Neural cell (in vitro differentiated cells): Measurements from ENCODE around the gene PRKACB. TPM values are rescaled to one million over a fixed set of nuclear protein-coding genes. Genes with fewer than 3 reads are reported as not detected.

Source experiments
- H2AFZ ChIP-seq: fragments of 200-600, 300-800 bp; sonication (generic), shearing (Covaris generic); 2 replicates; pipeline ENCODE4 v1.6.0; 2014; ENCODE audit warnings: low read depth, mild to moderate bottlenecking, antibody characterized with exemption, low read length, moderate library complexity
- H3F3A ChIP-seq: fragments of 200-600 bp; shearing (Covaris generic); 2 replicates; pipeline ENCODE4 v1.6.1; 2016; ENCODE audit warnings: mild to moderate bottlenecking, moderate library complexity, mixed read lengths, antibody characterized with exemption, low read length; ENCODE audit not compliant: insufficient read depth, poor library complexity, severe bottlenecking
- H3K27ac ChIP-seq: fragments of 200-600, 300-800 bp; sonication (generic), shearing (Covaris generic); 2 replicates; pipeline ENCODE4 v1.5.1; 2014; ENCODE audit warnings: mild to moderate bottlenecking, low read length, moderate library complexity
- H3K27me3 ChIP-seq: fragments of 300-800, 200-600 bp; sonication (generic), shearing (Covaris generic); 2 replicates; pipeline ENCODE4 v1.6.0; 2014; ENCODE audit warnings: mild to moderate bottlenecking, low read depth, low read length, moderate library complexity; ENCODE audit not compliant: insufficient read depth
- H3K36me3 ChIP-seq: fragments of 300-800, 200-600 bp; sonication (generic), shearing (Covaris generic); 2 replicates; pipeline ENCODE4 v1.5.1; 2014; ENCODE audit warnings: mild to moderate bottlenecking, antibody characterized with exemption, low read length, moderate library complexity; ENCODE audit not compliant: insufficient read depth
- H3K4me2 ChIP-seq: fragments of 300-800, 200-600 bp; sonication (generic), shearing (Covaris generic); 2 replicates; pipeline ENCODE4 v1.6.0; 2014; ENCODE audit warnings: mild to moderate bottlenecking, low read length
- H3K4me3 ChIP-seq: fragments of 300-800, 200-600 bp; sonication (generic), shearing (Covaris generic); 2 replicates; pipeline ENCODE4 v1.5.1; 2014; ENCODE audit warnings: mild to moderate bottlenecking, low read length, moderate library complexity
- H3K79me2 ChIP-seq: fragments of 200-600 bp; shearing (Covaris generic); replicated peaks from 2 replicates; pipeline ENCODE4 v1.6.0; 2014; ENCODE audit warnings: mild to moderate bottlenecking, low read length, moderate library complexity; ENCODE audit not compliant: insufficient read depth
- H3K9ac ChIP-seq: fragments of 300-800, 200-600 bp; sonication (generic), shearing (Covaris generic); 2 replicates; pipeline ENCODE4 v1.6.1; 2016; ENCODE audit warnings: mild to moderate bottlenecking, low read length, mixed read lengths
- H3K9me2 ChIP-seq: fragments of 200-600 bp; shearing (Covaris generic); 2 replicates; pipeline ENCODE4 v1.6.1; 2016; ENCODE audit warnings: mild to moderate bottlenecking, low read length, mixed read lengths; ENCODE audit not compliant: insufficient read depth
- H3K9me3 ChIP-seq: fragments of 200-600, 300-800 bp; sonication (generic), shearing (Covaris generic); 2 replicates; pipeline ENCODE4 v1.6.1; 2016; ENCODE audit warnings: mild to moderate bottlenecking, mixed run types, low read length, moderate library complexity, mixed read lengths
- H4K20me1 ChIP-seq: fragments of 200-600 bp; shearing (Covaris generic); 2 replicates; pipeline ENCODE4 v1.6.1; 2016; ENCODE audit warnings: mild to moderate bottlenecking, mixed run types; ENCODE audit not compliant: insufficient read depth
- EP300 ChIP-seq: fragments of 450-650 bp; conservative IDR thresholded peaks from 2 replicates; pipeline ENCODE4 v1.6.1; 2014; ENCODE audit warnings: antibody characterized with exemption, mild to moderate bottlenecking, moderate library complexity; ENCODE audit not compliant: poor library complexity, severe bottlenecking
- EZH2 ChIP-seq: fragments of 200-600, 300-800 bp; shearing (Covaris generic), sonication (generic); IDR thresholded peaks from 2 replicates; pipeline ENCODE4 v1.6.1; 2014; ENCODE audit warnings: antibody characterized with exemption, low read length, borderline replicate concordance, mild to moderate bottlenecking; ENCODE audit not compliant: insufficient read depth, poor library complexity, severe bottlenecking
- MXI1 ChIP-seq: fragments of 450-650 bp; conservative IDR thresholded peaks from 2 replicates; pipeline ENCODE4 v1.6.1; 2014; ENCODE audit warnings: antibody characterized with exemption, mild to moderate bottlenecking; ENCODE audit not compliant: poor library complexity, severe bottlenecking
- POLR2AphosphoS5 ChIP-seq: IDR thresholded peaks from 2 replicates; pipeline ENCODE4 v1.6.1; 2012
- RAD21 ChIP-seq: fragments of 450-650 bp; conservative IDR thresholded peaks from 2 replicates; pipeline ENCODE4 v1.6.1; 2014; ENCODE audit warnings: antibody characterized with exemption, mild to moderate bottlenecking, moderate library complexity
- SMC3 ChIP-seq: fragments of 450-650 bp; conservative IDR thresholded peaks from 2 replicates; pipeline ENCODE4 v1.6.1; 2014; ENCODE audit warnings: antibody characterized with exemption, mild to moderate bottlenecking, moderate library complexity; ENCODE audit not compliant: poor library complexity
- TAF1 ChIP-seq: IDR thresholded peaks from 2 replicates; pipeline ENCODE4 v1.6.1; 2012; ENCODE audit warnings: low read depth
- polyA plus RNA-seq: library from polyadenylated mRNA; depleted of rRNA; stranded (reverse); fragments of >200 nt; gene quantifications from 2 replicates; pipeline ENCODE4 v1.2.3, GENCODE V29; 2014
- TF ChIP-seq, protein P1 (sequence below): fragments of 450-650 bp; IDR thresholded peaks from 2 replicates; pipeline ENCODE4 v1.5.1; 2014; ENCODE audit warnings: antibody characterized with exemption, mild to moderate bottlenecking, moderate library complexity; ENCODE audit not compliant: poor library complexity, severe bottlenecking
- TF ChIP-seq, protein P2 (sequence below): IDR thresholded peaks from 2 replicates; pipeline ENCODE4 v1.6.1; 2012; ENCODE audit warnings: borderline replicate concordance

Gene PRKACB
- polyA plus RNA-seq, 1 donor from 2014 or later = 979 TPM

DNA sequence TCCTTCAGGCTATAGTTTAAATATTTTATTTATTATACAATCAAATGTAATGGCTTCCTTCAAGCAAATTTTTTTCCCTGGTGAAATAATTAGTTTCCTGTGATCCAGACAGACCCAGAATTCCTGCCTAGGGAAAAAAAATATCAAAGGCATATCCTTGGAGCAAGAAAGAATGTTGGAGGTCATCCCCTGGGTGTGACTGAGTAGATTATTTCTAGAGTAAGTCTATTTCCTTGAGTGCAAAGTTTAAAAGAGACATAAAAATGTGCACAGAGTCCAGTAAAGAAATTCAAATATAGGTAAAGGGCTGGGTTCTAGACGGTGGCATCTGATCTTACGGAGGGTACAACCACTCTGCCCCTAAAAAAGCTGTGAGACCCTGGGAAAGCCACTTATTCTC is 125.2 kb downstream of the PRKACB start:
- Histone ChIP-seq H3K9me3 (no peaks in the 10 kb centered on the region), H4K20me1 (no peaks in the 10 kb centered on the region), H3K36me3 (no peaks in the 10 kb centered on the region), H3K27ac (no peak overlapping the region), H3K4me2 (no peak overlapping the region), H3K79me2 (no peaks in the 10 kb centered on the region), H3K27me3 (no peaks in the 10 kb centered on the region), H2AFZ (no peak overlapping the region), H3K4me3 (no peak overlapping the region), H3K9ac (no peak overlapping the region), H3F3A (no peaks in the 10 kb centered on the region), H3K9me2 (no peaks in the 10 kb centered on the region)
- TF ChIP-seq SMC3 (no peak), EP300 (no peak), TAF1 (no peak)

DNA sequence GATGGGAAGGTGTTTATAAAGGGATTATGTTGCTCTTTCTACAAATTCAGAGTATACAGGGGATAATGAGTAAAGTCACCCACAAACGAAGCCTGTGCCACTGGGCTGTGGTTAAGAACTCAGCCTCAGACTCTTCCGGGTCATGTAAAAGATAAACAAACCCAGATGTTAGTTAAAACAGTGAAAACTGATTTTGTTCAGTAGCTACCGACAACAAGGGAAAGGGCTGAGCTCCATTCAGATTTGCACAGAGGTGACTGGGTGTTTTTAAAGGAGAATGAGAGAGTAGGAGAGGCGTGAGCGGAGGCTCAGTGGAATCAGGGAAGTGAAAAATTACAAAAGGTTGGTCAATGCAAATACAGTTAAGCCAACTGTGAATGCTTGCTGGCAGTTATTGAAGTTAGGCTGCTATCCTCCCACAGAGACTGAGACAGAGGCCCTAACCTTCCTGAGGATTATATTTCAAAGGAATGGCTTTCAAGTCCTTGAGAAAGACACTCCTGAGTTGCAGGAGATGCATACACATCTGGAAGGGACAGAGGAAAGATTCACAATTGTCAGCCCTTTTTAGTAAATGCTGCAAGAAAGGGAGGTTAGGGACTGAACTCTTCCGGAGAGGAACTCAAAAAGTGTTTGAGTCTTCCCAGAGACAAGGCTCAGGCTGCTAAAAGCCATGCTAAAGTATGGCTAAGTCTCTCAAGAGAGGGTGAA is 127.5 kb downstream of the PRKACB start:
- H3K4me2 ChIP-seq = no peak overlapping the region
- H3K79me2 ChIP-seq = no peaks in the 10 kb centered on the region

DNA sequence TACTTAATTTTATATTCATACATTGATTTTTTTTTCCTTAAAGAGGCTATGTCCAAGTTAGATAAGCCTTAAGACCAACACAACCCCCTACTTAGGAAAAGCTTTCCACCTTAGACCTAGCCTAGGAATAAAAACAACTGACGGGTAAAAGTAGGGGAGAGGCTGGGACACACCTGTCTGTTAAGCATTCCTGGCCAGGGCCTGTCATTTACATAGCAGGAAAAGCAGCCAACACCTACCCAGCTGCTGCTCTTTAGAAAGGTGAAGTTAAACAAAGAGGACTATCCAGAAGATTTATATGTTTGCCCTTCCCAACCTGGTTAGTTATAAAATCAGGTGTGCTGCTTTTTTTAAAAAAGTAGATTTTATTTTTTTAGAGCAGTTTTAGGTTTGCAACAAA is 128.3 kb downstream of the PRKACB start:
- no peak overlapping the region for H2AFZ ChIP-seq

More for the DNA sequence above, 127.5 kb downstream of the PRKACB start:
- H3K4me3 ChIP-seq = no peak overlapping the region
- H4K20me1 ChIP-seq = no peaks in the 10 kb centered on the region
- TF ChIP-seq, protein P1, sequence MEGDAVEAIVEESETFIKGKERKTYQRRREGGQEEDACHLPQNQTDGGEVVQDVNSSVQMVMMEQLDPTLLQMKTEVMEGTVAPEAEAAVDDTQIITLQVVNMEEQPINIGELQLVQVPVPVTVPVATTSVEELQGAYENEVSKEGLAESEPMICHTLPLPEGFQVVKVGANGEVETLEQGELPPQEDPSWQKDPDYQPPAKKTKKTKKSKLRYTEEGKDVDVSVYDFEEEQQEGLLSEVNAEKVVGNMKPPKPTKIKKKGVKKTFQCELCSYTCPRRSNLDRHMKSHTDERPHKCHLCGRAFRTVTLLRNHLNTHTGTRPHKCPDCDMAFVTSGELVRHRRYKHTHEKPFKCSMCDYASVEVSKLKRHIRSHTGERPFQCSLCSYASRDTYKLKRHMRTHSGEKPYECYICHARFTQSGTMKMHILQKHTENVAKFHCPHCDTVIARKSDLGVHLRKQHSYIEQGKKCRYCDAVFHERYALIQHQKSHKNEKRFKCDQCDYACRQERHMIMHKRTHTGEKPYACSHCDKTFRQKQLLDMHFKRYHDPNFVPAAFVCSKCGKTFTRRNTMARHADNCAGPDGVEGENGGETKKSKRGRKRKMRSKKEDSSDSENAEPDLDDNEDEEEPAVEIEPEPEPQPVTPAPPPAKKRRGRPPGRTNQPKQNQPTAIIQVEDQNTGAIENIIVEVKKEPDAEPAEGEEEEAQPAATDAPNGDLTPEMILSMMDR = no peak
- TF ChIP-seq TAF1 (no peak), MXI1 (no peak)
- no peaks in the 10 kb centered on the region for H3K27me3 ChIP-seq
- no peaks in the 10 kb centered on the region for H3K36me3 ChIP-seq
- no peaks in the 10 kb centered on the region for H3K9me2 ChIP-seq
- H3K9ac ChIP-seq = no peak overlapping the region
- no peaks in the 10 kb centered on the region for H3K9me3 ChIP-seq
- no peak overlapping the region for H3K27ac ChIP-seq
- H2AFZ ChIP-seq = no peak overlapping the region
- no peaks in the 10 kb centered on the region for H3F3A ChIP-seq

More for the DNA sequence above, 128.3 kb downstream of the PRKACB start:
- no peaks in the 10 kb centered on the region for H3F3A ChIP-seq
- no peaks in the 10 kb centered on the region for H4K20me1 ChIP-seq
- H3K27me3 ChIP-seq = no peaks in the 10 kb centered on the region
- no peak overlapping the region for H3K9ac ChIP-seq
- H3K9me3 ChIP-seq = no peaks in the 10 kb centered on the region
- no peaks in the 10 kb centered on the region for H3K9me2 ChIP-seq
- H3K79me2 ChIP-seq = no peaks in the 10 kb centered on the region
- H3K36me3 ChIP-seq = no peaks in the 10 kb centered on the region
- TF ChIP-seq MXI1 = no peak
- no peak for TF ChIP-seq POLR2AphosphoS5
- TF ChIP-seq EZH2 = no peak
- TF ChIP-seq, protein P1 = no peak
- no peak for TF ChIP-seq EP300
- no peak for TF ChIP-seq RAD21
- no peak for TF ChIP-seq SMC3
- TF ChIP-seq, protein P2, sequence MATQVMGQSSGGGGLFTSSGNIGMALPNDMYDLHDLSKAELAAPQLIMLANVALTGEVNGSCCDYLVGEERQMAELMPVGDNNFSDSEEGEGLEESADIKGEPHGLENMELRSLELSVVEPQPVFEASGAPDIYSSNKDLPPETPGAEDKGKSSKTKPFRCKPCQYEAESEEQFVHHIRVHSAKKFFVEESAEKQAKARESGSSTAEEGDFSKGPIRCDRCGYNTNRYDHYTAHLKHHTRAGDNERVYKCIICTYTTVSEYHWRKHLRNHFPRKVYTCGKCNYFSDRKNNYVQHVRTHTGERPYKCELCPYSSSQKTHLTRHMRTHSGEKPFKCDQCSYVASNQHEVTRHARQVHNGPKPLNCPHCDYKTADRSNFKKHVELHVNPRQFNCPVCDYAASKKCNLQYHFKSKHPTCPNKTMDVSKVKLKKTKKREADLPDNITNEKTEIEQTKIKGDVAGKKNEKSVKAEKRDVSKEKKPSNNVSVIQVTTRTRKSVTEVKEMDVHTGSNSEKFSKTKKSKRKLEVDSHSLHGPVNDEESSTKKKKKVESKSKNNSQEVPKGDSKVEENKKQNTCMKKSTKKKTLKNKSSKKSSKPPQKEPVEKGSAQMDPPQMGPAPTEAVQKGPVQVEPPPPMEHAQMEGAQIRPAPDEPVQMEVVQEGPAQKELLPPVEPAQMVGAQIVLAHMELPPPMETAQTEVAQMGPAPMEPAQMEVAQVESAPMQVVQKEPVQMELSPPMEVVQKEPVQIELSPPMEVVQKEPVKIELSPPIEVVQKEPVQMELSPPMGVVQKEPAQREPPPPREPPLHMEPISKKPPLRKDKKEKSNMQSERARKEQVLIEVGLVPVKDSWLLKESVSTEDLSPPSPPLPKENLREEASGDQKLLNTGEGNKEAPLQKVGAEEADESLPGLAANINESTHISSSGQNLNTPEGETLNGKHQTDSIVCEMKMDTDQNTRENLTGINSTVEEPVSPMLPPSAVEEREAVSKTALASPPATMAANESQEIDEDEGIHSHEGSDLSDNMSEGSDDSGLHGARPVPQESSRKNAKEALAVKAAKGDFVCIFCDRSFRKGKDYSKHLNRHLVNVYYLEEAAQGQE = no peak
- TF ChIP-seq TAF1 = no peak
- no peak overlapping the region for H3K27ac ChIP-seq
- H3K4me3 ChIP-seq = no peak overlapping the region
- H3K4me2 ChIP-seq = no peak overlapping the region
